T-helper 22 cell (primary cell): Measurements from ENCODE around the gene CCDC38.
"Not testable (repeated sequence)": the region's sequence is repeated elsewhere in the genome, so short reads cannot be mapped to it uniquely, and the experiment has no call there.

Experiments
- DNase-seq: peaks from one replicate; pipeline ENCODE4 v3.0.0-alpha.2; 2020; ENCODE audit warnings: low read depth

Gene CCDC38

GRCh38 chr12:95942524-95943329 is at the start of gene CCDC38:
Gene CCDC38 (minus strand): TSS chr12:95942614. CDS start chr12:95936509, 6,105 bp downstream.
- peak; percentile 67 for DNase-seq

GRCh38 chr12:95990136-95990535 is 47.7 kb upstream of the CCDC38 start:
- DNase-seq, result no peak

GRCh38 chr12:95989504-95990123 is 47.2 kb upstream of the CCDC38 start:
- no peak for DNase-seq

- no peak for DNase-seq
These were observed 46.3 kb upstream of the CCDC38 start for GRCh38 chr12:95988506-95989275.

GRCh38 chr12:95986635-95987570 is 44.5 kb upstream of the CCDC38 start:
- no peak for DNase-seq

- DNase-seq, result no peak
These were observed 42.3 kb upstream of the CCDC38 start for GRCh38 chr12:95984682-95985081.

GRCh38 chr12:95982602-95983001 is 40.2 kb upstream of the CCDC38 start:
- no peak for DNase-seq

- no peak for DNase-seq
These were observed 38.0 kb upstream of the CCDC38 start for GRCh38 chr12:95980437-95980836.

GRCh38 chr12:95978774-95979173 is 36.4 kb upstream of the CCDC38 start:
- DNase-seq, result no peak

GRCh38 chr12:95978351-95978750 is 35.9 kb upstream of the CCDC38 start:
- DNase-seq, result no peak

GRCh38 chr12:95977764-95978305 is 35.4 kb upstream of the CCDC38 start:
- DNase-seq, result no peak

- DNase-seq, result no peak
These were observed 34.0 kb upstream of the CCDC38 start for GRCh38 chr12:95976416-95976832.

- no peak for DNase-seq
These were observed 33.1 kb upstream of the CCDC38 start for GRCh38 chr12:95975491-95975890.

- no peak for DNase-seq
These were observed 31.9 kb upstream of the CCDC38 start for GRCh38 chr12:95974358-95974757.

- DNase-seq, result no peak
These were observed 30.5 kb upstream of the CCDC38 start for GRCh38 chr12:95972832-95973456.

- DNase-seq, result no peak
These were observed 28.5 kb upstream of the CCDC38 start for GRCh38 chr12:95970905-95971304.

GRCh38 chr12:95969116-95969515 is 26.7 kb upstream of the CCDC38 start:
- DNase-seq, result not testable (repeated sequence)

- no peak for DNase-seq
These were observed 24.9 kb upstream of the CCDC38 start for GRCh38 chr12:95967301-95967700.

- no peak for DNase-seq
These were observed 24.0 kb upstream of the CCDC38 start for GRCh38 chr12:95966287-95966870.

GRCh38 chr12:95963096-95963495 is 20.7 kb upstream of the CCDC38 start:
- no peak for DNase-seq

- no peak for DNase-seq
These were observed 19.8 kb upstream of the CCDC38 start for GRCh38 chr12:95962222-95962621.
